Erythroblast (primary cell): Measurements from ENCODE around the gene BATF3.

Experiments used
- GATA1 ChIP-seq: IDR thresholded peaks from 2 replicates; pipeline ENCODE4 v1.6.1; 2011; ENCODE audit warnings: low read depth, mild to moderate bottlenecking, control low read depth, low read length, moderate library complexity
- POLR2A ChIP-seq: IDR thresholded peaks from 2 replicates; pipeline ENCODE4 v1.6.1; 2011; ENCODE audit warnings: mild to moderate bottlenecking, low read length

DNA sequence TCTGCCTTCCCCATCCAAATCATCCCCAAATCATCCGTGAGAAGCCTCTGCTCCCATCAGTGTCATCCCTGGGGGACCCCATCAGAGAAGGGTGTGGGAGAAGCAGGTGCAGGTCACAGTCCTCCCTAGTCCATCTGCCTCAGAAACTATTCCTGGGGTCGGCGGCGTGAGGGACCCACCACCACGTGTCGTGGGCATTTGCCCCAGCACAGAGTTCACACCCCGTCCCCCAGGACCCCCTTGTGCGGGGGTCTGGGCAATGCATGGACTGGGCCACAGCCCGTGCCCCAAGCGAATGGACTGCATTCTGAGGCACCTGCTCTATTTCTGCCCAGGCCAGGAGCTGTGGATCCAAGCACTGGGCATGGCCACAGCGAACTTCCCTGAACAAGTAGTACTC lies 52.6 kb downstream of the BATF3 start:
- TF ChIP-seq POLR2A (no peak), GATA1 (no peak)
